GM12878 (cell line): Measurements from ENCODE around the gene ZNF71. TPM values are rescaled to one million over a fixed set of nuclear protein-coding genes. Genes with fewer than 3 reads are reported as not detected.

ENCODE experiments used
- ATAC-seq: fragments of 200-7000 bp; cut with Tn5 transposase; 3 replicates; pipeline ENCODE4 v1.9.1; 2020; ENCODE audit warnings: mild to moderate bottlenecking, moderate library complexity
- BruUV-seq: library from RNA; stranded (reverse); fragments of 400-500 nt; replicated peaks from 2 replicates; lab custom pipeline; 2021; lab: Mats Ljungman, UMichigan
- CTCF ChIA-PET: fragments of 300-600 bp; sonication (Branson Sonifier 250); formaldehyde crosslinking; extraction: SDS; loops from one replicate; lab custom pipeline; 2021; ENCODE audit warnings: inconsistent platforms; lab: Yijun Ruan, JAX
- POLR2A ChIA-PET: fragments of 350-600 bp; formaldehyde crosslinking; extraction: SDS; loops from one replicate; lab custom pipeline; 2021; ENCODE audit warnings: inconsistent platforms; lab: Charles Lee
- RAD21 ChIA-PET: fragments of 300-600 bp; sonication (Branson Sonifier 250); formaldehyde crosslinking; loops from one replicate; lab custom pipeline; 2023; ENCODE audit warnings: antibody characterized with exemption; ENCODE audit not compliant: unreplicated experiment; lab: Charles Lee
- SMC1A ChIA-PET: fragments of 300-600 bp; sonication (Branson Sonifier 250); formaldehyde crosslinking; loops from one replicate; lab custom pipeline; 2023; ENCODE audit not compliant: unreplicated experiment, uncharacterized antibody; lab: Charles Lee
- DNase-seq: peaks from one replicate; pipeline ENCODE4 v3.0.0-alpha.2; 2011; ENCODE audit warnings: low read depth, low spot score
- FAIRE-seq: peaks from 3 replicates; lab custom pipeline; 2011; peaks lifted over from hg19 to GRCh38; lab: Jason Lieb, UNC
- H2AFZ ChIP-seq: 2 replicates; pipeline ENCODE4 v1.6.0; 2011; ENCODE audit warnings: low read depth, low read length, control low read depth; ENCODE audit not compliant: control insufficient read depth
- H3K27ac ChIP-seq: 2 replicates; pipeline ENCODE4 v1.5.1; 2011; ENCODE audit warnings: control low read depth; ENCODE audit not compliant: control insufficient read depth, insufficient read depth
- H3K27me3 ChIP-seq, 2 experiments: replicated peaks in 1 of 2; 2 replicates each; pipeline versions ENCODE4 v1.6.0 to v1.6.1; 2011; ENCODE audit warnings: low read length in 1 of 2; ENCODE audit not compliant: control insufficient read depth in 2 of 2, insufficient read depth in 2 of 2
- H3K36me3 ChIP-seq, 2 experiments: 2 replicates each; pipeline ENCODE4 v1.5.1; 2011; ENCODE audit warnings: low read length in 1 of 2; ENCODE audit not compliant: control insufficient read depth in 2 of 2, insufficient read depth in 2 of 2
- H3K4me1 ChIP-seq: 2 replicates; pipeline ENCODE4 v1.6.1; 2011; ENCODE audit warnings: mild to moderate bottlenecking, low read length, moderate library complexity, mixed read lengths; ENCODE audit not compliant: control insufficient read depth, insufficient read depth
- H3K4me2 ChIP-seq: 2 replicates; pipeline ENCODE4 v1.6.0; 2011; ENCODE audit warnings: control low read depth; ENCODE audit not compliant: control insufficient read depth, insufficient read depth
- H3K4me3 ChIP-seq: fragments of 200-600 bp; sonication (generic); 2 replicates; pipeline ENCODE4 v1.5.1; 2016
- H3K79me2 ChIP-seq: 2 replicates; pipeline ENCODE4 v1.6.0; 2011; ENCODE audit warnings: low read length; ENCODE audit not compliant: control insufficient read depth, insufficient read depth
- H3K9ac ChIP-seq: 2 replicates; pipeline ENCODE4 v1.8.0; 2011; ENCODE audit warnings: low read length, control low read depth, mixed read lengths; ENCODE audit not compliant: control insufficient read depth, insufficient read depth
- H3K9me3 ChIP-seq: replicated peaks from 3 replicates; pipeline ENCODE4 v1.5.1; 2011; ENCODE audit warnings: mild to moderate bottlenecking, low read length; ENCODE audit not compliant: control insufficient read depth, insufficient read depth
- H4K20me1 ChIP-seq: 2 replicates; pipeline ENCODE4 v1.6.0; 2011; ENCODE audit not compliant: control insufficient read depth, insufficient read depth
- POU2F2 ChIP-seq: IDR thresholded peaks from 3 replicates; pipeline ENCODE4 v1.6.1; 2011; ENCODE audit warnings: low read depth, mild to moderate bottlenecking, low read length, borderline replicate concordance
- RAD51 ChIP-seq: fragments of 450-650 bp; IDR thresholded peaks from 2 replicates; pipeline ENCODE4 v1.6.1; 2016; ENCODE audit warnings: moderate library complexity, mild to moderate bottlenecking, inconsistent platforms
- ZNF207 ChIP-seq: fragments of 450-650 bp; IDR thresholded peaks from 2 replicates; pipeline ENCODE4 v1.6.1; 2014; ENCODE audit warnings: antibody characterized with exemption, mild to moderate bottlenecking, borderline replicate concordance
- ZNF384 ChIP-seq: IDR thresholded peaks from 2 replicates; pipeline ENCODE4 v1.6.1; 2012; ENCODE audit warnings: low read depth, mild to moderate bottlenecking, low read length, improper control_type of control experiment, borderline replicate concordance
- WGBS: methylation state at CpG from one replicate; pipeline ENCODE4 v1.1.6; 2016; ENCODE audit warnings: low lambda C conversion rate; ENCODE audit not compliant: insufficient replicate concordance, insufficient coverage; ENCODE audit errors: missing lambda C conversion rate; 5-methylcytosine and 5-hydroxymethylcytosine counted together
- in situ Hi-C: fragments of 300-500 bp; cut with MboI; formaldehyde crosslinking; loops from 9 replicates; pipeline ENCODE4 v1.14.3; 2018; ENCODE audit warnings: mixed read lengths
- intact Hi-C: fragments of 100-400 bp; cut with micrococcal nuclease; formaldehyde crosslinking; loops from one replicate; pipeline ENCODE4 v1.14.2; 2022; ENCODE audit not compliant: unreplicated experiment
- polyA plus RNA-seq, 11 experiments: library from polyadenylated mRNA; depleted of rRNA in 4 of 11; unstranded in 6 of 11; stranded (reverse) in 5 of 11; fragments of >200 nt; fragmentation: Nextera tagmentation in 4 of 11; fragmentation: Illumina TruSeq in 1 of 11; extraction: Ambion mirVana in 4 of 11; extraction: Trizol in 1 of 11; gene quantifications; 1 replicate in 1 of 11; 2 replicates in 10 of 11; pipeline versions ENCODE4 v1.2.1 to v1.2.3, GENCODE V29; 2011 to 2016; ENCODE audit warnings: inconsistent platforms in 2 of 11, missing spikeins in 2 of 11, low read depth in 1 of 11
- total RNA-seq, 4 experiments: library from RNA; depleted of rRNA in 3 of 4; stranded (reverse); fragments of >200 nt in 3 of 4; fragmentation: Illumina TruSeq in 1 of 4; extraction: Trizol in 1 of 4; gene quantifications; 2 replicates each; pipeline versions ENCODE4 v1.2.1 to v1.2.3, GENCODE V29; 2013 to 2021
- TF ChIP-seq, protein P1 (sequence below): IDR thresholded peaks from 2 replicates; pipeline ENCODE4 v1.6.1; 2011; ENCODE audit warnings: mild to moderate bottlenecking, low read depth, low read length, moderate library complexity; ENCODE audit not compliant: insufficient replicate concordance

The ZNF71 gene
- total and polyA plus RNA-seq, 10 of the 15 experiments (the other 5 are each of a cell fraction or from before 2014, with no cell fraction given), result 0.48 to 5.7 (median 3.5) TPM

DNA sequence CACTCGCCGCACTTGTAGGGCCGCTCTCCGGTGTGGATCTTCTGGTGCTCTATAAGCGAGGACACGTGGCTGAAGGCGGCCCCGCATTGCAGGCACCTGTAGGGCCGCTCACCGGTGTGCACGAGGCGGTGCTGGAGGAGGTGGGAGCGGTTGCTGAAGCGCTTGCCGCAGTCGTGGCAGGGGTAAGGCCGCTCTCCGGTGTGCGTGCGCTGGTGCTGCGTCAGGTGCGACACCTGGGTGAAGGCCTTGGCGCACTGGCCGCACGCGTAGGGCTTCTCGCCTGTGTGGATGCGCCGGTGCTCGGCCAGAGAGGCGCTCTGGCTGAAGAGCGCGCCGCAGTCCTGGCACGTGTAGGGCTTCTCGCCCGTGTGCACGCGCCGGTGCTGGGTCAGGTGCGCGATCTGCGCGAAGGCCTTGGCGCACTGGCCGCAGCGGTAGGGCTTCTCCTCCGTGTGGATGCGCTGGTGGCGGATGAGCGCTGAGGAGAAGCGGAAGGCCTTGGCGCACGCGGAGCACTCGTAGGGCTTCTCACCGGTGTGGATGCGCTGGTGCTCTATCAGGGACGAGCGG is 68.9 kb downstream of the ZNF71 start:
- H3K79me2 ChIP-seq, result no peaks in the 10 kb centered on the region
- H3K27me3 ChIP-seq, result no peaks in the 10 kb centered on the region
- H3K4me2 ChIP-seq, result no peak overlapping the region
- no TSS peak for BruUV-seq
- CTCF ChIA-PET, result no interaction called here
- ATAC-seq, result no peak
- H4K20me1 ChIP-seq, result no peaks in the 10 kb centered on the region
- no peaks in the 10 kb centered on the region for H3K36me3 ChIP-seq
- H2AFZ ChIP-seq, result no peak overlapping the region
- POLR2A ChIA-PET, result no interaction called here
- H3K27ac ChIP-seq, result no peak overlapping the region
- RAD21 ChIA-PET, result no interaction called here
- no peak for TF ChIP-seq ZNF384
- TF ChIP-seq POU2F2, result no peak
- TF ChIP-seq, all 136 proteins: peak for 0
- FAIRE-seq (no peak), DNase-seq (no peak)
- in situ Hi-C loops (no loop called here), intact Hi-C loops (no loop called here)
- H3K4me1 ChIP-seq, result no peaks in the 10 kb centered on the region
- no peak overlapping the region for H3K9ac ChIP-seq
- peaks cover 3% of the 10 kb centered on the region; the same call in 1 of the 3 replicates for H3K9me3 ChIP-seq
- 94% methylated on average over 55 of the region's 60 CpGs for whole genome bisulfite sequencing
- SMC1A ChIA-PET, result no interaction called here
- no peak overlapping the region for H3K4me3 ChIP-seq

DNA sequence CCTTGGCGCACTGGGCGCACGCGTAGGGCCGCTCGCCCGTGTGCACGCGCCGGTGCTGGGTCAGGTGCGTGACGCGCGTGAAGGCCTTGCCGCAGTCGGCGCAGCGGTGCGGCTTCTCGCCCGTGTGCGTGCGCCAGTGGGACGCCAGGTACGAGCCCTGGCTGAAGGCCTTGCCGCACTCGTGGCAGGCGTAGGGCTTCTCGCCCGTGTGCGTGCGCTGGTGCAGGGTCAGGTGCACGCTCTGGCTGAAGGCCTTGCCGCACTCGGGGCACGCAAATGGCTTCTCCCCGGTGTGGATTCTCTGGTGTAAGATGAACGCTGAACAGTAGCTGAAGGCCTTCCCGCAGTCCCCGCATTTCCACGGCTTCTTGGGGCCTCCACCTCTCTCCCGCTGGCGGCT is 69.4 kb downstream of the ZNF71 start:
- H3K79me2 ChIP-seq, result no peaks in the 10 kb centered on the region
- POLR2A ChIA-PET, result no interaction called here
- DNase-seq, result no peak
- BruUV-seq, result no TSS peak
- SMC1A ChIA-PET, result no interaction called here
- H3K4me3 ChIP-seq, result no peak overlapping the region
- no peaks in the 10 kb centered on the region for H3K36me3 ChIP-seq
- TF ChIP-seq ZNF207, result no peak
- no peak for TF ChIP-seq RAD51
- TF ChIP-seq, protein P1, sequence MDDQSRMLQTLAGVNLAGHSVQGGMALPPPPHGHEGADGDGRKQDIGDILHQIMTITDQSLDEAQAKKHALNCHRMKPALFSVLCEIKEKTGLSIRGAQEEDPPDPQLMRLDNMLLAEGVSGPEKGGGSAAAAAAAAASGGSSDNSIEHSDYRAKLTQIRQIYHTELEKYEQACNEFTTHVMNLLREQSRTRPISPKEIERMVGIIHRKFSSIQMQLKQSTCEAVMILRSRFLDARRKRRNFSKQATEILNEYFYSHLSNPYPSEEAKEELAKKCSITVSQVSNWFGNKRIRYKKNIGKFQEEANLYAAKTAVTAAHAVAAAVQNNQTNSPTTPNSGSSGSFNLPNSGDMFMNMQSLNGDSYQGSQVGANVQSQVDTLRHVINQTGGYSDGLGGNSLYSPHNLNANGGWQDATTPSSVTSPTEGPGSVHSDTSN, result no peak
- RAD21 ChIA-PET, result no interaction called here
- H4K20me1 ChIP-seq, result no peaks in the 10 kb centered on the region
- no peak overlapping the region for H2AFZ ChIP-seq
- H3K27ac ChIP-seq, result no peak overlapping the region
- ATAC-seq, result no peak
- CTCF ChIA-PET, result no interaction called here
- H3K4me1 ChIP-seq, result no peaks in the 10 kb centered on the region
- peaks cover 3% of the 10 kb centered on the region; the same call in 1 of the 3 replicates for H3K9me3 ChIP-seq
- no peak overlapping the region for H3K4me2 ChIP-seq
- no peaks in the 10 kb centered on the region for H3K27me3 ChIP-seq
- H3K9ac ChIP-seq, result no peak overlapping the region
- 93% methylated on average over 30 of the region's 43 CpGs for WGBS
- intact Hi-C loops (no loop called here), in situ Hi-C loops (no loop called here)
- no peak for FAIRE-seq
